HuH-7 (cell line): ENCODE data around the gene HAPLN2.
"Not testable (repeated sequence)": the region's sequence is repeated elsewhere in the genome, so short reads cannot be mapped to it uniquely, and the experiment has no call there.

ENCODE experiments used
- DNase-seq: peaks from one replicate; pipeline ENCODE4 v3.0.0; 2011; ENCODE audit warnings: low spot score

The HAPLN2 gene

DNA sequence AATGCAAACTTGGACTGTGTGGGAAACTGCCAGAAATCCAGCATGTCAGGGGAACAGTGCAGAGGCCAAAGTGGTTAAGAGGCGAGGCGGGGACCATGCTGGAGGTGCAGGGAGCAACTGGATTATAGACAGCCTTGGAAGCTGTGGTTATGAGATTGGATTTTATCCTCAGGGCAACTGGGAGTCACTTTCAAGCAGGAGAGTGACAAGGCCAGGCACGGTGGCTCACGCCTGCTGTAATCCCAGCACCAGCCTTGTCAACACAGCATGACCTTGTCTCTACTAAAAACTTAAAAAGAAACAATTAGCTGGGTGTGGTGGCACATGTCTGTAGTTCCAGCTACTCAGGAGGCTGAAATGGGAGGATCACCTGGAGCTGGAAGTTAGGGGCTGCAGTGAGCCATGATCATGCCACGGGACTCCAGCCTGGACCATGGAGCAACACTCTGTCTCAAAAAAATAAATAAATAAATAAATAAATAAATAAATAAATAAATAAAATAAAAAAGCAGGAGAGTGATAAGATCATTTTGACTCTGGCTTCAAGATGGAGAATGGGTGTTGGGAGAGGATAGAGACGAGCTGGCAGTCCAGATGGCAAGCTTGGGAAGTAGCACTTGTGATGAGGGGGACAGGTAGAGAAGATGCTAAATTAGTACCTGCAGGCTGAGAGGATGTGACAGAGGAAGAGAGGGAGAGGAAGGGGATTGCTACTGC, 3.5 kb downstream of the HAPLN2 start:
- DNase-seq, result no peak

DNA sequence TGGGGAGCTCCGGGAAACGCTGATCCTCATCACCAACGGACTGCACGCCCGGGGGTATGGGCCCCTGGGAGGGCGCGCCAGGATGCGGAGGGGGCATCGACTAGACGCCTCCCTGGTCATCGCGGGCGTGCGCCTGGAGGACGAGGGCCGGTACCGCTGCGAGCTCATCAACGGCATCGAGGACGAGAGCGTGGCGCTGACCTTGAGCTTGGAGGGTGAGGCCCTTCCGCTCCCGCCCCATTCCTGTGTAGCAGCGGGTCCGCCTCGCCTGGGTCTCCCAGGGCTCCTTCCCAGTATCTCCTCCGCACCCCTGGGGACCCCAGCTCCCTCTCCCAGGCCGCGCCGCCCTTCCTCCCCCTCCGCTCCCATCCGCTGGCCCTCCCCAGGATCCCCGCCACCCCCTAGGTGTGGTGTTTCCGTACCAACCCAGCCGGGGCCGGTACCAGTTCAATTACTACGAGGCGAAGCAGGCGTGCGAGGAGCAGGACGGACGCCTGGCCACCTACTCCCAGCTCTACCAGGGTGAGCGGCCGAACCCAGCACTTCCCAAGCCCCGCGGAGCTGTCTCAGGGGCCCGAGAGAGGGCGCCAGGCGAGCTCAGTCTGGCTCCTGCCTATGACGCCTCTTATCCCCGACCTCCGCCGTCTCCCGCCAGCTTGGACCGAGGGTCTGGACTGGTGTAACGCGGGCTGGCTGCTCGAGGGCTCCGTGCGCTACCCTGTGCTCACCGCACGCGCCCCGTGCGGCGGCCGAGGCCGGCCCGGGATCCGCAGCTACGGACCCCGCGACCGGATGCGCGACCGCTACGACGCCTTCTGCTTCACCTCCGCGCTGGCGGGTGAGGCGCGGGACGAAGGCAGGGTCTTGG, 5.0 kb downstream of the HAPLN2 start:
- DNase-seq, result peak; percentile 86

DNA sequence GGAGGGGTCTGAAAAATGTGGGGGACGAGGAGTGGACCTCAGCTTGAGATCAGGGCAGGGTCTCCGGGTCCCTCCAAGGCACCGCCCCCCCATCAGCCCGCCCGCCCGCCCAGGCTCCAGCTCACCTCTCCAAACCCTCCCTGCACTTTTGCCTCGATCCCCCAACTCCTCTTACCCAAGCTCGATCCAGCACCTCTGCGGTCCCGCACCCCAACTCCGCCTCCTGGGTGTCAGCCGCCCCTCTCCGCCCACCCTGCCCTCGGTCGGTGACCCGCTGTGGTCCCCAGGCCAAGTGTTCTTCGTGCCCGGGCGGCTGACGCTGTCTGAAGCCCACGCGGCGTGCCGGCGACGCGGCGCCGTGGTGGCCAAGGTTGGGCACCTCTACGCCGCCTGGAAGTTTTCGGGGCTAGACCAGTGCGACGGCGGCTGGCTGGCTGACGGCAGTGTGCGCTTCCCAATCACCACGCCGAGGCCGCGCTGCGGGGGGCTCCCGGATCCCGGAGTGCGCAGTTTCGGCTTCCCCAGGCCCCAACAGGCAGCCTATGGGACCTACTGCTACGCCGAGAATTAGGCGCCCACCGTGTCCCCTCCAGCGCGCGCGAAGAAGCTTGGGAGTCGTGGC, 5.7 kb downstream of the HAPLN2 start:
- DNase-seq, result peak; percentile 31

DNA sequence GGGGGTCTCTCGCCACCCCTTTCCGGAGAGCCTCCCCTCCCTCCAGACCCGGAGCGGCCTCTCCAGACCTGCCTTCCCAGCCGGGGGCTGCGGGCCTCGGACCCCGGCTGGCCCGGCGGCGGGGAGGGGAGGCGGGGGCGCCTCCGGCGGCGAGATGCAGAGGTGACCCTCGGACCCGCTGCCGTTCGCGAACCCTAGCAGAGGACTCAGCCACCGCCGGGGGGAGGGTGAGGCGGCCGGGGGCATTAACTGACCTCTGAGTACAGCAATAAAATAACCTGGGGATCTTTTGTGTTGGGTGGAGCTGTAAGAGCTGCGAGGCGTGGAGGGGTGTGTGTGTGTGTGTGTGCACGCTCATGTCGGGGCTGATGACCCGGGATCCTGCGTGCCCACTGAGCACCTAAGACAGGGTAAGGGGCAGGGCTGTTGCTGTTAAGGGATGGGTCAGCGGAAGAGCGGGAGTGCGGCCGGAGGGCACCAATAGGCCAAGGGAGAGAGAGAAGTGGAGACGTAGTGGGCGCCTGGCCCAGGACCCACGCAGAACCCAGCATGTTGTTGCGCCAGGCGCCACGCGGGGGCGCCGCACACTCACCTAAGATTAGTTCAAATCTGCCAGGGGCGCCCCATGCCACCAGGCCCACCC, 6.3 kb downstream of the HAPLN2 start:
- peak; percentile 56 for DNase-seq

DNA sequence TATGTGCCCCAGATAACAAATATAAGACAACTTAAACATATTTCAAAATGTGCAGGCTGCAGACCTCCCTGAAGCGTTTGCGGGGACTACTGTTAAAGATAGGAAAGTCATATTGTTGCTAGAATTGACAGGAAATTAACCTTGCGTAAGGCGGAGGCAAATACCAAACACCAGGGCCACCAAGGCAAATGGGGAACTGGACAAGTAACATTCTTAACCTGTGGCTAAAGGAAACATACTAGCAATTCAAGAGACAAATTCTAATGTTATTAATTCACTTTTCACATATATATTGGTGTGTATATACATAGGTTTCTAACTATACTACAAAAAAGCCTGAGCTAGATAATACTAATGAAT, 6.8 kb downstream of the HAPLN2 start:
- no peak for DNase-seq

DNA sequence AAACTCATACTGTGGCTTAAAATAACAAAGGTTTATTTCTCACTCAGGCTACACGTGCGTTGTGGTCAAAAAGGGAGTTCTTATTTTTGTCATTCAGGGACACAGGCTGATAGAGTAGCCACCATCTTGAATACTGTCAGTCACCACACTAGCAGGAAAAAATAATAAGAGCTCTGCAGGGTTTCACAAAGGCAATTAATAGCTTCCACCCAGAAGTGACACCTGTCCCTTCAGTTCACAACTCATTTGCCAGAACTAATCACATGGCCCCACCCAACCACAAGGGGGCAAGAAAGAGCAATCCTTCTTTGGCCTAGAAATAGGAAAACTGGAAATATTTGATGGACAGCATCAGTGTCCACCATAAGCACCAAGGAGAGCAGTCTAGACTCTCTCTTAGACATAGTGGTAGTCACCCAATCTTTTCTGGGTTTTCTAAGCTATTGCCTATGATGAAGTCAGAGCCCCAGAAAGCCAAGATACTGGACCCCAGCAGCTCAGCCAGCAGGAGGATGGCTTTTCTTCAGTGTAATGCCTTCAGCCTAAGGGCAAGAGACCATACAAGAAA, 8.2 kb downstream of the HAPLN2 start:
- DNase-seq, result peak; percentile 71

DNA sequence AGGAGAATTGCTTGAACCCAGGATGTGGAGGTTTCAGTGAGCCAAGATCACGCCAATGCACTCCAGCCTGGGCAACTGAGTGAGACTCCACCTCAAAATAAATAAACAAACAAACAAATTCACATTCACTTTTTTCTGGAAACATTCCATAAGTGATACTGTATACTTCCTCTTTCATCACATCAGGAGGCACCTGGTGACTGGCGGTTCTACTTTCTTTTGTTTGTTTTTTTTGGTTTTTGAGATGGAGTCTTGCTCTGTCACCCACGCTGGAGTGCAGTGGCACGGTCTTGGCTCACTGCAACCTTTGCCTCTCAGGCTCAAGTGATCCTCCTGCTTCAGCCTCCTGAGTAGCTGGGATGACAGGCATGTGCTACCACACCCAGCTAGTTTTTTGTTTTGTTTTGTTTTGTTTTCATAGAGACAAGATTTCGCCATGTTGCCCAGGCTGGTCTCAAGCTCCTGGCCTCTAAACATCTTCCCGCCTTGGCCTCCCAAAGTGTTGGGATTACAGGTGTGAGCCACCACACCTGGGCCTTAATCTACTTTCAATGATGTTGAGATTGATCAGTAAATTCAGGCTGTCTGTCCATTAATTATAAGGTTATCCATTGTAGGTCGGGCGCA, 10.7 kb downstream of the HAPLN2 start:
- DNase-seq, result no peak

DNA sequence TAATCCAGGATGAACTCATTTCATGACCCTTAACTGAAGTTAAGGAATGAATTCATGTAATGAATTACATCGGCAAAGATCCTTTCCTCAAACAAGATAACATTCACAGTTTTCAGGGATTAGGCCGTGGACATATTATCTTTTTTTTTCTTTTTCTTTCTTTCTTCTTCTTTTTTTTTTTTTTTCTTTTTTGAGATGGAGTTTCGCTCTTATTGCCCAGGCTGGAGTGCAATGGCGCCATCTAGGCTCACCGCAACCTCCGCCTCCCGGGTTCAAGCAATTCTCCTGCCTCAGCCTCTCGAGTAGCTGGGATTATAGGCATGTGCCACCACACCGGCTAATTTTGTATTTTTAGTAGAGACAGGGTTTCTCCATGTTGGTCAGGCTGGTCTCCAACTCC, 11.9 kb downstream of the HAPLN2 start:
- DNase-seq, result not testable (repeated sequence)

DNA sequence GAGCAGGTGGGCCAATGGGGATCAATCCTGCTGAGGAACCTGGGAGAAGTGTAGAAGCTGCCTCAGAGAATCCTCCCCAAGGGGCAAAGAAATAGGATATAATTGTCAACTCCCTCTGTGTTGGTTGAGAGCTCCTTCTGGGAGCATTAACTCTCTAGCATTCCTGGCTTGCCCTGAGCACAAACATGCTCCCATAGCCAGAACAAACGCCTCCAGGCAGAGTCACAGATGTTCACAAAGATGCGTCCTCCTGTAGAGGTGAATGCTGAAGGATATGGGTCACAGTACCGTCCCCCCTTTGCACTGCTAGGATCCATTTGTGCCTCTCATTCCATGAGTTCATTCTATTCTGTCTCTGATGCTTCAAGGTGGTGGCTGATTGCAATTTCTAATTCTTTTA, 13.1 kb downstream of the HAPLN2 start:
- no peak for DNase-seq

DNA sequence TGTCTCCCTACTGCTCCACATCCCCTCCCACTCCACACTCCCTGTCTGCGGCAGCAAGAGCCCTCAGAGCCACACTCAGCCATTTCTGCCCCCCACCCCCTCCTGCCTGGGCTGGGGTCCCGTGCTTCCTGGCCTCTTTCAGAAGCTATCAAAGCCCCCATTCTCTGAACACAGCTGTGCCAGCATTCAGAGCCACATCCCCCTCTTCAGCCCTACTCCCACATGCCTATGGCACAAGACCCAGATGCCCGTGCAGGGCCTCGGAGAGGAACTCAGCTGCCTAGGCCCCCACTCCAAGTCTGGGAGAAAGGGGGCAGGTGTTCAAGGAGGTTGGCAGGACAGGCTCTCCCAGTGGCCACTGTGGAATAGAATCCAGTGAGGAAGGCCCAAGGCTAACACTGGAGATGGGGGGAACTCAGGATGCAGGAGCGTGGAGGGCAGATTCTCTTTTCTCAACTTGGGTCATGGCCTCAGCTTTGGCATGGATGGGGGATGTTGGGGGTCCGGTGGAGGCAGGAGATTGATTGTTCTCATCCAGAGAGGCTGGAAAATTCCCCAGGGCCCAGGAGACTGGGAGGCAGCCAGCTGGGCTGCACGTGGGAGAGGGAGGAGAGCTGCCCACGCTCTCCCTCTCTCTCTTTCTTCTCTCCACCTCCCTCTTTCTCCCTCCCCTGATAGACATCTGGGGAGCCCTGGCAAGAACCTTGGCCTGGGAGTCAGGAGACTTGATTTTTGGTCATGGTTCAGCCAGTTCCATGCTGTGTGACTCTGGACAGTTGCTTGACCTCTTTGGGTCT, 19.2 kb downstream of the HAPLN2 start:
- no peak for DNase-seq

DNA sequence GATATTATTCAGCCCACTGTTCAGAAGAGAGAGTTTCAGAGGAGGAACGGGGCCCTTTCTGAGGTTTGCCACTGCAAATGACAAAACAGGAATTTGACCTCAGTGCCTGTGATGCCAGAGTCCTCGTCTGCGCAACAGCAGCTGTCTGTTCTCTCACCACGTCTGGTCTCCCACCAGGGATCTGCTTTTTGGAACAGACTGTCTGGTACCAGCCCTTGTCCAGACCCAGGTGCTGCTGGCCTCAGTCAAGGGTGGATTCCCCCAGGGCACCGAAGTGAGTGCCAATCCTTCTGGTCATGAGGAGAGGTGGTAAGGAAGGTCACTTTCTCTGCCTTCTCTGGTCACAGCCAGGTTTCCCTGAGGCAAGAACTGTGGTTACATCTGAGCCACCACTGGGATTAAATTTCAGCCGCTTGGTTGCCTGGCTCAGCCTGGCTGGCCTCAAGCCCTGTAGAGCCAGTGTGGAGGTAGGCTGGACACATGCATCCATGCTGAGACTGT, 20.4 kb downstream of the HAPLN2 start:
- DNase-seq, result no peak

DNA sequence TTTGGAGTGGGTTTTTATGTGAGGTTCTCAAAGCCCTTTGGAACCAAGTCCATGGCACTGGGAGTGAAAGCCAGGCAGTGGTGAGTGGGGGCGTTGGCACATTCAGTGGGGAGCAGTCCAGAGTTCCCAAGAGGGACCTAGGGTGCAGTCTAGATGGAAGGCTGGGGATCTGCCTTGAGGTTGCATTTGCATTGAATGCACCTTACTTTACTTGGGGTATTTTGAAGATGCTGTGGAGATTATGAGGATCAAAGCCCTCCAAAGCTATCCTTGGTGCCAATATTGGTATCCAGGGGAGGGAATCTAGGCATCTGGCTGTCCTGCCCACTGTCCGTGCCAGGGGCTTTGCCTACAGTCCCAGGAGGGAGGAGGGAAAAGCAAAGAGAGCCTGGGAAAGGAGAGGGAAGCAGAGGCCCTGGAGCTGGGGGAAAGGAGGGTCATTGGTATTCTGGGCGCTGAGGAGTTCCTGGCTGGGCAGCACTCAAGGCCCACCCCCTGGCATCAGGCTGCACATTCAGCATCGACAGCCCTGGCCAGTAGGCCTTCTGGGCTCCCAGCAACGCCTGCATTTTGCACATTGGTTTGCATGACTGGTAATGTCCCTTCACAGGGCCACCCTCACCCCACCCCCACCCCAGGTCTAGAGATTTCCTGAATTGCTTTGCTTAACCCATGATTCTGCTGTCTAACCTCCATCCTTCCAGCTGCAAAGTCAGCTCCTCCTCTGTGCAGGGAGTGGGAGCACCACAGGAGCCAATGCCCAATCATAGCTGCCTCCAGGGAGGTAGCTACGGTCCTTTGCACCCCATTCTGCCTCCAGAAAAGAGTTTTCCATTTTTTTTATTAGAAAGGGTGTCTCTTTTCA, 21.9 kb downstream of the HAPLN2 start:
- no peak for DNase-seq

DNA sequence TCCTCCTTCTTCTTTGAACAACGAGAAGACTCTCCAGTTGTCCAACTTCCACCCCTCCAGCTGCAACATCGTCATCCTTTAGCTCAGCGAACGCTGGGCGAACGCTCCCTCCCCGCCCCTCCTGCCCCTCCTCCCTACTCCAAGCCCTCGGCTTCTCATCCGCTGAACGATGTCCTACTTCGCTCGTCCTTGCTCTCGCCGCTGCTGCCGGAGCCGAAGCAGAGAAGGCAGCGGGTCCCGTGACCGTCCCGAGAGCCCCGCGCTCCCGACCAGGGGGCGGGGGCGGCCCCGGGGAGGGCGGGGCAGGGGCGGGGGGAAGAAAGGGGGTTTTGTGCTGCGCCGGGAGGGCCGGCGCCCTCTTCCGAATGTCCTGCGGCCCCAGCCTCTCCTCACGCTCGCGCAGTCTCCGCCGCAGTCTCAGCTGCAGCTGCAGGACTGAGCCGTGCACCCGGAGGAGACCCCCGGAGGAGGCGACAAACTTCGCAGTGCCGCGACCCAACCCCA, 22.6 kb downstream of the HAPLN2 start, which contains the start of gene BCAN:
TSS of gene BCAN (plus strand) at position 357 of the 504 bp plus-strand sequence. CDS start 3,938 bp downstream, outside the sequence.
- DNase-seq, result no peak

DNA sequence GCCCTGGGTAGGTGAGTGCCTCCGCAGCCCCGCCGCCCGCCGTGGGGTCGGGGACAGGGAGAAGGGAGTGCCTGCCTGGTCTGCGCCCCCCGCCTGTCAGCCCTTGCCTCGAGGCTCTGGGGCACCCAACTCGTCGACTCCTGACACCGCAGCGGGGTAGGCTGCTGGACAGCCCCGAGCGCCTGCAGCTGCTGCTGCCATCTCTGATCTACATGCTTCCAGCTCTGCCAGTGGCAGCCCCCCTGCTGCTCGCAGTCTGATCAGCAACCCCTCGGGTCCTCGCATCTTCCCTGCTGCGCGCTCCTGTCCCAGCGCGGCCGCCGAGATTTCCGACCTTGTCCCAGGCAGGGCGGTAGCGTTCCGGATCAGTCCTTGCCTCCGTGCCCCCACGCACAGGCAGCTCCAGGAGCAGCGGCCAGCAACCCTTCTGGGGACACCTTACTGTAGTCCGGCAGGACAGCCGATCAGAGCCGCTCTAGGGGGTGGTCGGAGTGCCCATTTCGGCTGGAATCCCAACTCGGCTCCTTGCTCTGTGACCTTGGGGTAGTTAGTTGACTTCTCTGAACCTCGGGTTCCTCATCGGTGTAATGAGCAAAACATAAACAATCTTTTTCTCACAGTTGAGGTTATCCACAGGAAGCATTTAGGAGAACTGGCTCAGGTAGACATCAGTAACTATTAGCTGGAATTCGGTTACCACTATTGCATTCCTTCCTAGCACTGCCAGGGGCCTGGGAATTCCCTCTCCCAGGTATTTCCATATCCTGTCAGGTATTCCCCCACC, 23.2 kb downstream of the HAPLN2 start:
- no peak for DNase-seq

DNA sequence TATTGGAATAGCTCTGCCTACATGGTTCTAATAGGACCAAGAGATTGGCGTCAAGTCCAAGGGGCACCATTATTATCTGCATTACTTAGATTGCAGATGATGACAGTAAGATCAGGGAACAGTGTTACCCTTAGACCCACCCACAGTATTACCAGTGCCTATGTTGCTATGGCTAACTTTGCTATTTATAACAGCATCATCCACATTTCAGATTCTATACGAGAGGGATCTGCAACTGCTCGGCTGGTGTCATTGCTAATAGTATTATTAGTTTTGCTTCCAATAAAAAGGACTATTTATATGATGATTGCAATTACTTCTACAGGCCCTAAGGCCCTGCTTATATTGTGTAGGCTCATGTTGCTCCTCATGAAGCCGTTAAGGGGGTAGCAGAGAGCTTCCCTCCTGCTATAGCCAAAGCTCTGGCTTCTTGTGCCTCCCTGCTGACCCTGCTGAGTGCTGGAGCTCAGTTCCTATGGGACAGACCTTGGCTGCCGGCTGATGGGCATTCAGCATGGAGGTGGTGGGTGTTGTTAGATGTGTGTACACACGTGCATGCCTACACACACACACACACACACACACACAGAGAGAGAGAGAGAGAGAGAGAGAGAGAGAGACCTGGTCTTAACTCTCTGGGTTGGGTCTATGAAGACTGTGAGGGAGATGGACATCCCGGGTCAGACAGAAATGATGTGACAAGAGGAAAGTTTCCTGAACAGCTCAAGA, 24.0 kb downstream of the HAPLN2 start:
- DNase-seq, result no peak

DNA sequence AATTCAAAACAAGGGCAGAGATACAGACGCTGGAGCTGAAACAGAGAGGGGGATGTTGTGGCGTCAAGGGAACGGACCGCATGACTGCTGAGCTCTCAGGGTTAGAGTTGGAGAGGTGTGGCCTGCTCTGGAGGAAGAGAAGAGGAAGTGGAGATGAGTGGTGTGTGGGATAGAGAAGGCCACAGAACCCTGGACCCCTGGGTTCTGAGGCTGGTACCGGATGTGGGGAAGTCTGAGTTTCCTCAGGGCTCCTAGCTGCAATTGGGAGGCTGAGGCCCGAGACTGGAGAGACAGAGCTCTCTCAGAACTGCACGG, 24.5 kb downstream of the HAPLN2 start:
- no peak for DNase-seq

DNA sequence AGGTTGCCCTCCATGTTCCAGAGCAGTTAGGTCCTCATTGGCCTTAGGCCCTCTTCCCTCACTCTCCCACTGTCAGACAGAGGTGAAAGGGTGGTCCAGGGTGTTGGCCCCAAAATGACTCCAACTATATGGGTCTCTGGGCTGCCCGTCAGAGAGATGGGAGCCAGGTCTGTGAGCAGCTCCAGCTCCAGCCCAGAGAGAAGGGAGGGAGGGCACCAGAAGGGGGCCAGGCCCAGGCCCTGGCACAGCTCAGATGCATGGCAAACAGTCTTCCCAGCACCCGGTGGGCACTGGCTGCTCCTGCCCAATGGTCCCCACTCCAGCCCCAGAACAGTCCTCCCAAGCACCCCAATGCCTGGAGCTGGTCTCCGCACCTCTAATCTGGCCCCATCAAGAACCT, 24.9 kb downstream of the HAPLN2 start:
- DNase-seq, result no peak

DNA sequence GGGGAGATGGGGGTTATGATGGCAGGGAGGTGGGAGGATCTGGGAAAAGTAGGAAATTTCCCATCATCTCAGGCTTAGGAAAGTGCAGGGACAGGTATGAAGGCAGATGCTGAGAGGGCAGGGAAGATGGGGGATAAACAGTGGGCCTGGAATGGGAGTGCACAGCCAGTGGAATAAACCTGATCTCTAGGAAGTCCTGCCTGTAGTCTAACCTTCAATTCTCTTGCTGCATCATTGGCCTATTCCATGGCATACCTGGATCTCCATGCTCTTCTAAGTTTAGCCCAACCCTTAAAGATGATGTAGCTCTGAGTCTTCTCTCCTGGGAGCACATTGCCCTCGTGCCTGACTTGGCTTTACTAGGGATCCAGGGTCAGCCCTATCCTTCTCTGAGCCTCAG, 25.4 kb downstream of the HAPLN2 start:
- DNase-seq, result no peak
